Muscle layer of duodenum (tissue), 2 donors: Measurements from ENCODE around the gene CNKSR1.

Experiments used
- H3K27ac ChIP-seq: one replicate; pipeline ENCODE4 v1.7.0; 2013; ENCODE audit warnings: mild to moderate bottlenecking, low read length
- H3K27me3 ChIP-seq: one replicate; pipeline ENCODE4 v1.7.0; 2013; ENCODE audit warnings: low read depth, mild to moderate bottlenecking, control low read depth, low read length
- H3K36me3 ChIP-seq, 2 donors: one replicate each; pipeline ENCODE4 v1.7.0; 2013; ENCODE audit warnings: low read length in 2 of 2, control low read depth in 1 of 2, mild to moderate bottlenecking in 1 of 2; ENCODE audit not compliant: insufficient read depth in 2 of 2, control insufficient read depth in 1 of 2
- H3K4me1 ChIP-seq, 2 donors: one replicate each; pipeline ENCODE4 v1.7.0; 2013; ENCODE audit warnings: low read length in 2 of 2, mild to moderate bottlenecking in 2 of 2, control low read depth in 1 of 2, moderate library complexity in 1 of 2; ENCODE audit not compliant: insufficient read depth in 2 of 2, control insufficient read depth in 1 of 2
- H3K4me3 ChIP-seq, 2 donors: one replicate each; pipeline ENCODE4 v1.7.0; 2013; ENCODE audit warnings: low read length in 2 of 2, low read depth in 1 of 2, mild to moderate bottlenecking in 1 of 2
- H3K9me3 ChIP-seq, 2 donors: one replicate each; pipeline ENCODE4 v1.7.0; 2013; ENCODE audit warnings: low read length in 2 of 2, control low read depth in 1 of 2, mild to moderate bottlenecking in 1 of 2; ENCODE audit not compliant: control insufficient read depth in 1 of 2
- donor health status: healthy.

Gene CNKSR1

DNA sequence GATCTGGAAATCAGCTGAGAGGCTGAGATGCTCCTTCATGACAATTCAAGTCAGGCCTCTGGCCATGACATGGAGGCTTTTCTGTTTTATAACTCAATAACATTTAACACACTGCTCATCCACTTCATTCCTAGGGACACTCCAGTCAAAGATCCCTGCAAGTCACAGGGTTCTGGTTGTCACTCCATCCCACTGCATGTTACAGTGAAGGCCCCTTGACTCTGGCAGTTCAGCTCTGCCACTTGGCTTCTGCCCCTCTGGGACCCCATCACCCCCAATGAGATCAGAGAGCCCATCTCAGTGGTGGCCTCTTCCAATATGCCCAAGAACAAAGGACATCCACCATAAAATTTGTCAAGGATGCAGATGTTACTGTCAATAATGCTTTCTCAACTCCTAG is 28.4 kb upstream of the CNKSR1 start:
- H3K27me3 ChIP-seq: no peaks in the 10 kb centered on the region
- no peaks in the 10 kb centered on the region for H3K36me3 ChIP-seq
- H3K9me3 ChIP-seq: no peaks in the 10 kb centered on the region
- H3K4me1 ChIP-seq: no peaks in the 10 kb centered on the region
- no peak overlapping the region for H3K27ac ChIP-seq
- H3K4me3 ChIP-seq: no peak overlapping the region

DNA sequence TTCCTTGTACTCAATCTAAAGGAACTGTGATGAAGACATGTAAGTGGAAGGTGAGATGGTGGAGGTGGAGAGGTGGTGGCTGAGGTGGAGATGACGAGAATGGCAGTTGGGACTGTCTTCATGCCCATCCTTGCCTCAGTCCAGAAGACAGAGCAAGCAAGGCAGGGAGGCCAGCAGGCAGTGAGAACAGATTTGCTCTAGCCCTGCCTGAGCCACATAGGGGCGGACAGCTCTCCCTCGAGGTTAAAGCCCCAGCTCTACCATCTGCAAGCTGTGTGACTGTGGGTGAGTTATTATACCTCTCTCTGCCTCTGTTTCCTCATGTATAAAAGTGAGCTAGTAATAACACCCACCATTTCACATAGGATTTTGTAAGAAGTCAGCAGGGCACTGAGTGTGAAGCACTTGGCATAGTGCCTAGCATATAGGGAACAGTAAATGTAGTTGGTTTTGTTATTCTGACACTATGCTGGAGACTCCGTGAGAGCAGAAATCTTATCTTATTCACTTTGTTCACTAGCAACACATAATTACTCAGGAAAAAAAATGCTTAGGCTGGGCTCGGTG is 23.2 kb upstream of the CNKSR1 start:
- Histone ChIP-seq H3K27me3 (peaks cover 8% of the 10 kb centered on the region), H3K36me3 (no peaks in the 10 kb centered on the region), H3K4me1 (no peaks in the 10 kb centered on the region), H3K27ac (no peak overlapping the region), H3K9me3 (no peaks in the 10 kb centered on the region), H3K4me3 (no peak overlapping the region)

DNA sequence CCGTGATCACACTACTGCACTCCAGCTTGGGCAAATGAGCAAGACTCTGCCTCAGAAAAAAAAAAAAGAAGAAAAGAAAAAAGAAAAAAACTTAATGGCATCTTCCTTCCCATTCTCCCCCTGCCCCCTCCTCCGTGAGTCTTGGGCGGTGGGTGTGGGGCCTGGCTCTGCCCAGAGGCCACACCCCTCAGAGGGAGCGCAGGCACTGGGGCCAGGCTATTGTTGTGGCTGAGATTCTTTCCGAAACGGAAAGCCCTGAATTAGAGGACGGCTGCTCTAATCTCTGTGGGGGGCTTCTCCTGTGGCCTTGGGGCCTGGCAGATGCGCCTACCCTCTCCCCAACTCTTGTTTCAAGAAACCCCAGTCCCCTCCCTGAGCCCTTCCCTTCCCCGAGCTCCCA is 22.5 kb upstream of the CNKSR1 start:
- Histone ChIP-seq H3K36me3 (no peaks in the 10 kb centered on the region), H3K27ac (no peak overlapping the region), H3K27me3 (peaks cover 8% of the 10 kb centered on the region), H3K9me3 (no peaks in the 10 kb centered on the region), H3K4me3 (no peak overlapping the region), H3K4me1 (no peaks in the 10 kb centered on the region)

DNA sequence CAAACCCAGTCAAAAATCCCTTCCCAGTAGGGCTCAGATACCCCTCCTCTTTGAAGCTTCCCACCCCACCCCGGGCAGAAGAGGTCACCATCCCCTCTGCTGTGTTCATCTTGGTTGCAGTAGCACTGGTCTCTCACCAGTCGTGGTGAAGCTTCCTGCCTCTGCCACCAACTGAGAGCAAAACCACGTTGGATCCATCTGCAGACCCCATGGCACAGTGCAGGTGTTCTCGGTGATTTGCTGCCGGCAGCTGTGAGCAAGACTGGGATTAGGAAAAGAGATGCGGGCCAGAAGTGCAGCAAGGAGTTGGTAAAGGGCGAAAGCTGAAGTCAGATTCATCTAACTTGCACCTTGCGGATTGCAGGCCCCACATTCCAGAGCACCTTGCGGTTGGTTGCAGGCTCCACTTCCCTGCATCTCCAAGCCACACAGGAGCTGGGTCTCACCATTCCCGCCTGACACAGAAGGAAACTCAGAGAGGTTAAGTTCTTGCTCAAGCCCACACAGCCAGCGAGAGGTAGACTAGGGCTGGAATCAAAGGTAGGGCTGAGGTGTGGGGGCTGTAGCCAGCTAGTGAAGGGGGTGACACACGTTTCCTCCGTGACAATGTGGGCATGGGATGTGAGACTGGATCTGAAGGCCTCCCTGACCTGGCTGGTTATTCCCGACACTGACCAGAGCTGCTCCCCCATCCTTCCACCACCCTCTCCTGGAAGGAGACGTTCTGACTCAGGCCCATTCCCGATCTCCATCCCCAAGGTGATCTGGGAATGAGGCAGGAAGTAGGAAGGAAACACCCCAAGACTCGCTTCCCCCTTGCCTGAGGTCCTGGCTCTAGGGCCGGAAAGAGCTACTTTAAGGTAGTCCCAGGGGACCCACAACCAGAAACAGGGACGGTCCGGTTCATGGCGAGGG is 21.7 kb upstream of the CNKSR1 start:
- Histone ChIP-seq H3K36me3 (no peaks in the 10 kb centered on the region), H3K4me1 (no peaks in the 10 kb centered on the region), H3K4me3 (no peak overlapping the region), H3K27me3 (peaks cover 8% of the 10 kb centered on the region), H3K9me3 (no peaks in the 10 kb centered on the region), H3K27ac (no peak overlapping the region)

DNA sequence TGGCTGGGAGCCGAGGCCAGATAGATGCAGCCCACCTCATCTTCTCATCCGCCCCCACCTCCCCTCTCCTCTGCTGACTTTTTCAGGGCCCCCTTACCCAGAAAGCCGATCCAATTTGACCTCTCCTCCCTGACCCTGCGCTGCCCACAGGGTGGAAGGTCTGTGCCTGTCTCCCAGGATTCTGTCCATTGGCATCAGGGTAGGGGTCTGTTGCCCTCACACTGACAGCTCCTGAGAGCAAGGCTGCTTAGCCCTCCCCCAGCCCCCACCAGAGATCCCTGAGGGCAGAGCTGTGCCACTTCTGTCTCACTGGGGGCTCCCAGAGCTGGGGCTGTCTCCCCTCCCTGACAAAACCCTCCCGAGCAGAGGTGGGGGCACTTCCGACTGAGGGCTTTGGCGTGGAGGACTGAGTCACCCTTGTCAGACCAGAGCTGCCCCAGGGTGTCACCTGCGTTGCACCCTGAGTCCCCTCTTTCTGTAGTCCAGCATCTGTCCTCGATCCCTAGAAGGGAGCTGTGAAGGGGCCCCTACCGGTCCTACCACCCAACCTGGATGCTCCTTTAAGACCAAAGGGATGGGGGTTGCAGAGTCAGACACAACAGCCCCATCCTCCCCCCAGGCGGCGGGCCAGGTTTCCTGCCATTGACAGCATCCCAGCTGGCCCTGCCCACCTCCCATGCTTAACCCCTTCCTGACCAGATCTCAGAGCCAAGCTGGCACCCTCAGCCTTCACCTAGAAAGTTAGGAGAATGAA is 20.8 kb upstream of the CNKSR1 start:
- Histone ChIP-seq H3K27ac (no peak overlapping the region), H3K9me3 (no peaks in the 10 kb centered on the region), H3K4me3 (no peak overlapping the region), H3K27me3 (peaks cover 8% of the 10 kb centered on the region), H3K4me1 (peaks cover 0 to 7% of the 10 kb centered on the region in 2 donors), H3K36me3 (no peaks in the 10 kb centered on the region)

DNA sequence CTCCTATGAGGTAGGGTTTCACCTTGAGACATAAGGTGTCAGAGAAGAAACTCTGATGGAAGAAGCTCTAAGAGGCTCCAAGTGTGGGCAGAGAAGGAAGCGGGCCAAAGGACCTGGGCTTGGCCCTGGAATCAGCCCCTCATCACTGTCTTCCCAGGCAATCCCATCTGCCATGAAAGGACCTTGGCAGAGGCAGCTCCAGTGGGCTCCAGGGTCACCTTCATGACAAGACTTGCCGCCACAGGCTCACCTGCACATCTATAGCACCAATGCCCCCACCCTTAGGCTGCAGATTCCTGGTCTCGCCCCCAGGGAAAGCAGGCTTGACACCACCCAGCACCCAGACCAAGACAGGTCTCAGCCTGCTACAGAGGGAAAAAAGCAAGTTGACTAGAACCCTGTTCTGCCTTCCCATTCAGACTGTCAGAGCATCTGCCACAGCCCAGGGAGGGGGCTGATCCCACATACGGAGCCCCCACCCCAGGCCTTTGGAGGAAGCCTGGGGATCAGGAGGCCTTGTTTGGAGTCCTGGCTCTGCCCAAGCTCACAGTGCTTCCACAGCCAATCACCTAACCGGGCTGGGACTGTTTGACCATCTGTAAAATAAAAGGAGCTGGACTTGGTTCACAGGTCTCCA is 18.9 kb upstream of the CNKSR1 start:
- H3K27me3 ChIP-seq: peaks cover 8% of the 10 kb centered on the region
- peaks cover 0 to 13% of the 10 kb centered on the region in 2 donors for H3K4me1 ChIP-seq
- H3K4me3 ChIP-seq: no peak overlapping the region
- H3K36me3 ChIP-seq: no peaks in the 10 kb centered on the region
- no peak overlapping the region for H3K27ac ChIP-seq
- no peaks in the 10 kb centered on the region for H3K9me3 ChIP-seq

DNA sequence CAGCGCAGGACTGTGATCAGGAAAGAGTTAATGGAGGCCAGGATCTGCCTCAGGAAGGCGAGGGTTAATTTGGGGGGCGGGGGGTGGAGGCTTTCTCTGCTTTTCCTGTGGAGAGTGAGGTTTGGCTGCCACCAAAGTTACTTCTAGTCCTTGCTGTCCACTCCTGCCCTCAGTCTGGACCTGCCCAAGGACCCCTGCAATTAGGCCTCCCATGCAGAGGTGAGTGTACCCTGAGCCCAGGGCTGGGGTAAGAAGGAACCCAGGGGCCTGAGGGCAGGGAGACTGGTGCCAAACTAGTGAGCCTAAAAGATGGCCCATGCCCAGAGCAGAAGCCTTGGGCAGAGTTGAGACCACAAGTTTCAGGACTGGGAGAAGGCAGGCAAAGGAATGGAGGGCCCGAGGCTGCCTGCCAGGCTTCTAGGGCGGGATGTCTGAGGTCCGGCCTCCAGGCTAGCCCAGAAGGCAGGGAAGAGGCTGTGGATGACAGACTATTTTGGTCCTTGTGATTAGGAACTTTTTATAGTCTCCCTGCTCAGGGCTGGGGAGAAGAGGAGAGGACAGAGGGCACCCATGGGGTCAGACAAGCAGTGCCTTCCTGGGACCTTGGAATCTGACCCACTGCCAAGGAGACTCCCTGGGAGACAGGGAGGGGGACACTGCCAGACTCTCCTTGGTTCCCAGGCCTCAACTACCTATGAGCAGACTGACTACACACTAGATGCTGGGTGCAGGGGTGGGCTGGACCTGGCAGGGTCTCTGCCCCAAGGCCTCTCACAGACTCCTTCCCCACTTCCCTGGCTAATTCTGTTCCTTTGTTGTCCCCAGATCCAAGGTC is 18.2 kb upstream of the CNKSR1 start, which contains the start of gene FAM110D:
FAM110D (plus strand) TSS at position 172 of the 835 bp plus-strand sequence. CDS start 2,213 bp downstream, outside the sequence.
- peaks cover 8% of the 10 kb centered on the region for H3K27me3 ChIP-seq
- no peaks in the 10 kb centered on the region for H3K36me3 ChIP-seq
- H3K27ac ChIP-seq: no peak within 1 kb of the TSS
- peak within 1 kb of the TSS in 1 of 2 donors; percentile 35 for H3K4me3 ChIP-seq
- H3K9me3 ChIP-seq: no peaks in the 10 kb centered on the region
- H3K4me1 ChIP-seq: peaks cover 0 to 18% of the 10 kb centered on the region in 2 donors

DNA sequence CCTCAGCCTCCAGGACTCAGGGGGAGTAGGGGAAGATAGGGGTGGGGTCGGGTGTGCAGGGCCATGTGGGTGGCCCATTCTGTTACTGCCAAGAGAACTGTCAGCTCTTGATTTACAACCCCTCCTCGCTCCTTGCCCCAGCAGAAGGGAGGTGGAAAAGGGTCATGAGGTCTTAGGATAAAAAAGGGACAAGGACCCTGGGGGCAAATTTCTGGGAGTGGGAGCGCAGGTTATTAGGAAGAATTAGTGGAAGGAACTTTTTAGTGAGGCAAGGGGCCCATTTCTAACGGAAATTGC is 17.6 kb upstream of the CNKSR1 start:
- peak overlapping the region in 1 of 2 donors; percentile 35 for H3K4me3 ChIP-seq
- H3K4me1 ChIP-seq: peaks cover 0 to 18% of the 10 kb centered on the region in 2 donors
- H3K36me3 ChIP-seq: no peaks in the 10 kb centered on the region
- H3K27ac ChIP-seq: no peak overlapping the region
- no peaks in the 10 kb centered on the region for H3K9me3 ChIP-seq
- H3K27me3 ChIP-seq: peaks cover 8% of the 10 kb centered on the region

DNA sequence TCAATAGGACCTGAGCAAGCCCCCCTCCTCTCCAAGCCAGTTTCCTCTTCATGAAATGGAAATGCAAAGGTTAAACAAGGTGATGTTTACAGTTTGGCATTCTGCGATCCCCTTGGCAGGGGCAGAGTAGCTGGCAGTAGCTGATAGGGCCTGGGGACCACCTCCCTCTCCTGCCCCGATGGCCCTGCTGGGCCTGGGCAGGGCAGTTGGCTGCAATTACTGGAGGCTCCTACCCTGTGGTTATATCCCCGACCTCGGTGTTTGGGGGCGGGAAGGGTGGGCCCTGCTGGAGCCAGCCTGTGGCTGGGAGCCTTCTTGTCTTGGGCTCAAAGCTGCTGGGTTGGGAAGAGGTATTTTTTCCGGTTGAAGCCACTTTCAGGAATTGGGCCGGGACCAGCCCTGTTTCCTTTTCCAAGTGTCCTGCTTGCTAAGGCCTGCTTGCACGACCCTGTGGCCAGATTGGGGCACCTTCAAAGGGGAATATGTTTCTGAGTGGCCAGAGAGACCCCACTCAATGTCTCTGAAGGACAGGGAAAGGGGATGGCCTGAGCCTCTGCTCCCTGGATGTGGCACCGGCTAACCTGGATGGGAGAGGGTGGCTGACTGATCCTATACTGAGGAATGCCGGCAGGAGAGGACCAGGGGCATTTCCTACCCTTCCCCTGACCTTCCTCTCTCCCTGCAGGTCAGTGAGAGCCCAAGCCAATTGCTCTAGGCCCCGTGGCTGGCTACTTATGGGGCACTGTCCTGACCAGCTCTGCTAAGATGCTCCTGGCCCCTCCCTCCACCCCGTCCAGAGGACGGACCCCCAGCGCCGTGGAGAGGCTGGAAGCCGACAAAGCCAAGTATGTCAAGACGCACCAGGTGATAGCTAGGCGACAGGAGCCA is 16.5 kb upstream of the CNKSR1 start:
- Histone ChIP-seq H3K27me3 (peaks cover 8% of the 10 kb centered on the region), H3K4me3 (peak overlapping the region; percentile 4 to 71), H3K36me3 (no peaks in the 10 kb centered on the region), H3K27ac (no peak overlapping the region), H3K4me1 (peaks cover 0 to 18% of the 10 kb centered on the region in 2 donors), H3K9me3 (no peaks in the 10 kb centered on the region)
